HL-60 (cell line): ENCODE results near the gene LEPR.

ENCODE experiments used
- DNase-seq, 2 experiments: peaks; one replicate each; pipeline ENCODE4 v3.0.0-alpha.2; 2010 to 2020; ENCODE audit warnings: low read depth in 1 of 2, low spot score in 1 of 2
- H3K27ac ChIP-seq: fragments of 250-450 bp; sonication (Bioruptor Pico); replicated peaks from 2 replicates; pipeline ENCODE4 v1.5.1; 2020; ENCODE audit warnings: mild to moderate bottlenecking, moderate library complexity
- H3K27me3 ChIP-seq: fragments of 250-450 bp; sonication (Bioruptor Pico); 2 replicates; pipeline ENCODE4 v1.5.1; 2021; ENCODE audit warnings: mild to moderate bottlenecking, moderate library complexity; ENCODE audit not compliant: insufficient read depth, poor library complexity, severe bottlenecking
- H3K4me3 ChIP-seq: replicated peaks from 2 replicates; pipeline ENCODE4 v1.5.1; 2011; ENCODE audit warnings: mild to moderate bottlenecking, control low read depth, low read length; ENCODE audit not compliant: insufficient read depth
- GABPA ChIP-seq: IDR thresholded peaks from 2 replicates; pipeline ENCODE4 v1.6.1; 2012; ENCODE audit warnings: low read depth
- POLR2AphosphoS5 ChIP-seq: IDR thresholded peaks from 2 replicates; pipeline ENCODE4 v1.6.1; 2012; ENCODE audit warnings: low read depth
- SPI1 ChIP-seq: IDR thresholded peaks from 2 replicates; pipeline ENCODE4 v1.6.1; 2012; ENCODE audit warnings: low read depth, mild to moderate bottlenecking, borderline replicate concordance
- TF ChIP-seq, protein P1 (sequence below): IDR thresholded peaks from 2 replicates; pipeline ENCODE4 v1.6.1; 2012; ENCODE audit warnings: low read depth; ENCODE audit not compliant: insufficient replicate concordance
- TF ChIP-seq, protein P2 (sequence below): IDR thresholded peaks from one replicate; pipeline ENCODE4 v1.5.1; 2011; ENCODE audit warnings: low read length, control low read depth, inconsistent platforms; ENCODE audit not compliant: insufficient read depth

LEPR gene

DNA sequence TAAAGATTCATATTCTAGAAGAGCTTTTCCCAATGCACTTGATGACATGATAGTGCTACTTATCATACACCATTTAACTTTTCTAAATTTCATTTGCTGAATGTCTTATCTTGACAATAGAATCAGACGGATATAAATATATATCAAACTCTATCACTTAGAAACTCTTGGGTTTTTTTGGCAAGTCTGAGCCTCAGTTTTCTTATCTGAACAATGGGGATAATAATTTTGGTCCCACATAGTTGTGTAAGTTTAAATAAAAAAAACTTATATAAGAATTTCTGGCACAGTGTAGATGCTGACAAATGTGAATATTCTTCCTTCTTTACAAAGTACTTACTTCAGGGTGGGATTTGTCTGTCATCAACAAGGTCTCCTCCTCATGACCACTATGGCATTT is 21.5 kb upstream of the LEPR start:
- DNase-seq, result no peak
- no peak overlapping the region for H3K4me3 ChIP-seq
- no peaks in the 10 kb centered on the region for H3K27me3 ChIP-seq
- no peak overlapping the region for H3K27ac ChIP-seq
- no peak for TF ChIP-seq GABPA
- TF ChIP-seq, protein P1, sequence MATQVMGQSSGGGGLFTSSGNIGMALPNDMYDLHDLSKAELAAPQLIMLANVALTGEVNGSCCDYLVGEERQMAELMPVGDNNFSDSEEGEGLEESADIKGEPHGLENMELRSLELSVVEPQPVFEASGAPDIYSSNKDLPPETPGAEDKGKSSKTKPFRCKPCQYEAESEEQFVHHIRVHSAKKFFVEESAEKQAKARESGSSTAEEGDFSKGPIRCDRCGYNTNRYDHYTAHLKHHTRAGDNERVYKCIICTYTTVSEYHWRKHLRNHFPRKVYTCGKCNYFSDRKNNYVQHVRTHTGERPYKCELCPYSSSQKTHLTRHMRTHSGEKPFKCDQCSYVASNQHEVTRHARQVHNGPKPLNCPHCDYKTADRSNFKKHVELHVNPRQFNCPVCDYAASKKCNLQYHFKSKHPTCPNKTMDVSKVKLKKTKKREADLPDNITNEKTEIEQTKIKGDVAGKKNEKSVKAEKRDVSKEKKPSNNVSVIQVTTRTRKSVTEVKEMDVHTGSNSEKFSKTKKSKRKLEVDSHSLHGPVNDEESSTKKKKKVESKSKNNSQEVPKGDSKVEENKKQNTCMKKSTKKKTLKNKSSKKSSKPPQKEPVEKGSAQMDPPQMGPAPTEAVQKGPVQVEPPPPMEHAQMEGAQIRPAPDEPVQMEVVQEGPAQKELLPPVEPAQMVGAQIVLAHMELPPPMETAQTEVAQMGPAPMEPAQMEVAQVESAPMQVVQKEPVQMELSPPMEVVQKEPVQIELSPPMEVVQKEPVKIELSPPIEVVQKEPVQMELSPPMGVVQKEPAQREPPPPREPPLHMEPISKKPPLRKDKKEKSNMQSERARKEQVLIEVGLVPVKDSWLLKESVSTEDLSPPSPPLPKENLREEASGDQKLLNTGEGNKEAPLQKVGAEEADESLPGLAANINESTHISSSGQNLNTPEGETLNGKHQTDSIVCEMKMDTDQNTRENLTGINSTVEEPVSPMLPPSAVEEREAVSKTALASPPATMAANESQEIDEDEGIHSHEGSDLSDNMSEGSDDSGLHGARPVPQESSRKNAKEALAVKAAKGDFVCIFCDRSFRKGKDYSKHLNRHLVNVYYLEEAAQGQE, result no peak
- no peak for TF ChIP-seq SPI1
- no peak for TF ChIP-seq POLR2AphosphoS5
- TF ChIP-seq, protein P2, sequence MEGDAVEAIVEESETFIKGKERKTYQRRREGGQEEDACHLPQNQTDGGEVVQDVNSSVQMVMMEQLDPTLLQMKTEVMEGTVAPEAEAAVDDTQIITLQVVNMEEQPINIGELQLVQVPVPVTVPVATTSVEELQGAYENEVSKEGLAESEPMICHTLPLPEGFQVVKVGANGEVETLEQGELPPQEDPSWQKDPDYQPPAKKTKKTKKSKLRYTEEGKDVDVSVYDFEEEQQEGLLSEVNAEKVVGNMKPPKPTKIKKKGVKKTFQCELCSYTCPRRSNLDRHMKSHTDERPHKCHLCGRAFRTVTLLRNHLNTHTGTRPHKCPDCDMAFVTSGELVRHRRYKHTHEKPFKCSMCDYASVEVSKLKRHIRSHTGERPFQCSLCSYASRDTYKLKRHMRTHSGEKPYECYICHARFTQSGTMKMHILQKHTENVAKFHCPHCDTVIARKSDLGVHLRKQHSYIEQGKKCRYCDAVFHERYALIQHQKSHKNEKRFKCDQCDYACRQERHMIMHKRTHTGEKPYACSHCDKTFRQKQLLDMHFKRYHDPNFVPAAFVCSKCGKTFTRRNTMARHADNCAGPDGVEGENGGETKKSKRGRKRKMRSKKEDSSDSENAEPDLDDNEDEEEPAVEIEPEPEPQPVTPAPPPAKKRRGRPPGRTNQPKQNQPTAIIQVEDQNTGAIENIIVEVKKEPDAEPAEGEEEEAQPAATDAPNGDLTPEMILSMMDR, result no peak

DNA sequence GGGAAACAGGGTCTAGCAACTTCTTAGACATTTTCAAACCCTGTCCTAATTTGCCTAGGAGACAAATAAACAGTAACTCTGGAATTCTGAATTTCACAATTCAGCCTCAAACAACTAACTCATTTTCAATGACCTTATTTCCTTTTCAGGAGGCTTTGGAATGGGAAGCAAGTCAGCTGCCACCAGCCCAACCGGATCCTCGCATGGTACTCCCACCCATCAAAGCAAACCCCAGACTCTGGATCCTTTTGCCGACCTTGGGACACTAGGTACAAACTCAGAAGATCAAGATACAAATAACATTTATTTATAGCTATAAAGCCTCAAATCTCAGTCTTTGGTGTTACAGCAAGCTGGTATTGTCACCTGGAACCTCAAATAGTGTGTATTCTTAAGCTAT is 18.9 kb upstream of the LEPR start:
- H3K27ac ChIP-seq, result no peak overlapping the region
- H3K4me3 ChIP-seq, result no peak overlapping the region
- H3K27me3 ChIP-seq, result no peaks in the 10 kb centered on the region
- DNase-seq, result no peak
- TF ChIP-seq, protein P2, result no peak
- TF ChIP-seq POLR2AphosphoS5 (no peak), GABPA (no peak), SPI1 (no peak)
- TF ChIP-seq, protein P1, result no peak

DNA sequence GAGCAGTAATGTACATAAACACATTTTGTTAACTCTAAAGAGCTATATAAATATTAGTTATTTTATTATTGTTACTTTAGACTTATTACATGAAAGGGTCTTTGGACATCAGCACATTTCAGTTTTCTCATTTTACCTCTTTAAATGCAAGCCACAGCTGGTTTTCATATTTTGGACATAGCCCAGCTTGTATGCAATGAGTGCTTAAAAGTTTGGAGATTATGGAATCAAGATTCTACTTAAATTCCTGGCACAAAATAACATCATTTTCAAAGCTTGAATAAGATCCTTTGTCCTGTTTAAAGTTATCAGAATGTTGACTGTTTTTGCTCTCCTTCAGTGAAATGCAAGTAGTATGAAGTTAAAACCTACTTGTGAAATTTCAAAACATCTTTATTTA is 15.5 kb upstream of the LEPR start:
- TF ChIP-seq GABPA (no peak), POLR2AphosphoS5 (no peak), SPI1 (no peak)
- TF ChIP-seq, protein P2, result no peak
- TF ChIP-seq, protein P1, result no peak
- no peak overlapping the region for H3K27ac ChIP-seq

More for the DNA sequence above, 15.5 kb upstream of the LEPR start:
- Histone ChIP-seq H3K4me3 (no peak overlapping the region), H3K27me3 (no peaks in the 10 kb centered on the region)
- DNase-seq, result no peak
